HG02763 (cell line): Measurements from ENCODE around the gene VCX.
"Not testable (repeated sequence)": the region's sequence is repeated elsewhere in the genome, so short reads cannot be mapped to it uniquely, and the experiment has no call there.

ENCODE experiments used
- ATAC-seq: cut with Tn5 transposase; IDR thresholded peaks from one replicate; pipeline ENCODE4 v1.9.1; 2021; ENCODE audit warnings: mild to moderate bottlenecking, moderate library complexity; ENCODE audit not compliant: unreplicated experiment

Gene VCX

DNA sequence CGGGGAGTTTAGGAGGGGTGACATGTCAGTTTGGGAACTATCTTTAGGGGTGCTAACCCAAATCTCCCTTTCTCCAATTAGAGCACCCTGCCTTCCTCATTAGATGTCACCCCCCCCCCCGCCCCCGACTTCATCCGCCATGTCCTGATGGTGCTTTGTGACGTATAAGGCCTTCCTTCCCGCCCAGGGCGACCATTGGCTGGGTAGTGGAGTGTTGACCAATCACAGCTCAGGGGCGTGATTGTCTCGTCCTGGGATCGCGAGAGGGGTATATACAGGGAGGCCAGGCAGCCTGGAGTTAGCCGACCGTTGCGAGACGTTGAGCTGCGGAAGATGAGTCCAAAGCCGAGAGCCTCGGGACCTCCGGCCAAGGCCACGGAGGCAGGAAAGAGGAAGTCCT, at the start of gene VCX:
Gene VCX (plus strand): TSS at position 301 of the 400 bp plus-strand sequence. CDS start 33 bp downstream, at position 334.
- ATAC-seq, result not testable (repeated sequence)

DNA sequence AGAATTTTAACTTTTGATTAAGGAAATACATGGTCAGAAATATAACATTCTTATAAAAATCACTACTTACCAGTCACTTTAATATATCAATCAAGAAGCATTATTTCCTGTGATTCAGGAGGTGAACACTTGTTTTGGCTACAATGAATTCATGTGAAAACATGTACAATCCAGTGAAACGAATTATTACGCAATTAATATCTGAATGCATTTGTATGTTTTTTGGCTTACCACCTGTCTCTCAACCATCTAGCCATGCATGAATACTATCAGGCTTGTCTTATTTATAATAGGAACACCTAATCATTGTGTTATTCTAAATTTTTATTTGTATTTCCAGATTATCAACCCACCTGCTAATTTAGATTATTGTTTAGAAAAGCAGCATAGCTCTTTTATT, 44.6 kb upstream of the VCX start:
- ATAC-seq, result no peak

DNA sequence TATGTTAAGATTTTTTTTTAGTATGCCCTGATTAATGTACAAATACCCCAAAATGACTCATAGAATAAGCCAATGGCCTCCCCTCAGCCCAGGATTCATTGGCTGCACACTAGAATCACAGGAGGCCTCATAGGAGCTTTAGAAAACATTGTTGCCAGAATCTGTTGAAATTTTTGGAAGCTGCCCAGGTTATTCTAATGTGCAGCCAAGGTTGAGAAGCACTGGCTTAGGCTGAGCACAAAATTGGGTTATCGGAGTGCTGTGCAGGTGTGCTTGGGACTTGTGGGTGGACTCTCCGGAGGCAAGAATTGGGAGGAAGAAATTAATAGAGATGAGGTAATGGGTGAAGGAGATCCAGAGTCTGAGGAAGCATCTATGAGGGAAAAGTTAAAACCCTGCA, 41.3 kb upstream of the VCX start:
- ATAC-seq, result no peak

DNA sequence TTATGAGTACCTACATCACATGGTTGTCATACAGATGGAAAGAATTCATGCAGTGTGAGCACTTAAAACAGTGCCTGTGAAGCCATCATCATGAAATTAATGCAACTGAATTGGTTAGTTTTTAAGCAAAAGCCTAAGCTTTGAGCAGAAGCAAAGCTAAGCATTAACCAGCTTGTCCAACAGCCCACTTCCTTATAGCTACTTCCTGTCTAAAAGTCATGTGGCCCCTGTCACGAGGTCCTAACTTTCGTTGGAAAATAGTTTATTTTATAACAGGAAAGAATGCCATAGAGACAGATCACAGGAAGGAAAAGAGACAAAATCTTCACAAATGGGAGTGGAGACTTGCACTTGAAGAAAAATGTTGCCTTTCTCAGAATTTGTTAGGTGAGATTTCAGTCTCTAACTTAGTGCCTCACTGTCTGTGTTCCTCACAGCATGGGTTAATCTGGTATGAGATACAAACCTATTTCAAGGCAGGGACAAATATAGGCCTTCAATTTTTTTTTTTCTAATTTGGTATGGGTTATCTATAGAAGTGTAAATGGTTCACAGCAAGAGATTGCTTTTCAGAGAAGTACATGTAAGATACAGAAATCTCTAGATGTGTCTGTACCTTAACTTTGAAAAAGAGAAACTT, 27.7 kb upstream of the VCX start:
- ATAC-seq, result no peak

DNA sequence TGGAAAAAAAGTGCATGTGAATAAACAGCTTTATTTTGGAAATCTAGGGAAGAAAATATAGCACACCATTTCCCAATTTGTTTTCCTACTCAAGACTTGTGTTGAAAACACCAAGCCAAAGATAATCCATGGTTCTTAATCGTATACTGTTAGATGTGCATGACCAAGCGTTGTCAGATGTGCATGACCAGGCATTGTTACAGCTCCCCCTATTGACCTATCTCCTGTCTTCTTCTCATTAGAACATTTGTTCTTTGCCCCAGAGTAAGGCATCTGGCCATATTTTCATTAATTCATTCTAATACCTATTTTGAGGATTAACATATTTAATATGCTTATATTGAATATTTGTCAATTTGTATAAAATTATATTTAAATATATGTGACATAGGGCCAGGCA, 14.4 kb upstream of the VCX start:
- no peak for ATAC-seq

DNA sequence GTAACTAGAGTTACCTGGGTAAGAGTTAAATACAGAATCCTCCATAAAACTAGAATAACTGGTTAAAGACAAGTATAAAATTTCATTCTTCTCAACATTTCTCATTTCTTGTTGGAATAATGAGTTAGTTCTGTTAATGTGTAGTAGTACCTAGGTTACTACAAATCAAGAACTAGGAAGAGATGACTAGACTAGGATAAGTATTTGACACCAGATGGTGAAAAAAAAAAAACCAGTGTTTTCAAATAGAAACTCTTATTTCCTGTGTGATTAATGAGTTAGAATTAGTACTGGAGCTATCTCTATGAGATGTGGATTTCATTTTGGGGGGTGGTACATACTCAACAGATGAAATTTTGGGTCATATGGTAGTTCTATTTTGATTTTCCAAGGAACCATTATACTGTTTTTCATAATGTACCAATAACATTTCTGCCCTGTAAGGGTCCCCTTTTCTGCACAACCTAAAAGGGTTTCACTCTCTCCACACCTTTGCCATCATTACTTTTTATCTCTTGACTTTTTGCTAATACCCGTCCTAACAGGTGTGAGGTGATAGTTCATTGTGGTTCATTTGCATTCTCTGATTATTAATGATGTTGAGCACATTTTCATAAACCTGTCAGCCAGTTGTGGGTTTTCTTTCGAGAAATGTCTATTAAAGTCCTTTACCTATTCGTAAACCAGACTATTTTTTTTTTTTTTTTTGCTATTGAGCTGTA, 1.7 kb upstream of the VCX start:
- ATAC-seq, result no peak

DNA sequence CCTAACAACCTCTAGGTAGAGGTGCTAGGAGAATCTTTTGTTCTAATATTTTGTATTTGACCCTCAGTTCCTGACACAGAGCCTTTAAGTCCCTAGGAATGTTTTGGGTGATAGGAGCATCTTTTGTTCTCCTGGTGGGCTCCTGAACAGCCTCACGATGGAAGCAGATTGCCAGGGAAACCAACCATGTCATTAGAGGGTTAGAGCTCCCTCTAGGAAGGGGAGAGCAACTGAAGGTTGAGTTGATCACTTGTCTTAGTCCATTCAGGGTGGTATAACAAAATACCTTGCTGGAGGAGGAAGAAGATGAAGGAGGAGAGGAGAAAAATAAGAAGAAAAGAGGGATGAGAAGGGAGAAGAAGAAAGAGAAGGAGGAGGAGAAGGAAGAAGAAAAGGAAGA, 9.2 kb downstream of the VCX start:
- ATAC-seq, result no peak

DNA sequence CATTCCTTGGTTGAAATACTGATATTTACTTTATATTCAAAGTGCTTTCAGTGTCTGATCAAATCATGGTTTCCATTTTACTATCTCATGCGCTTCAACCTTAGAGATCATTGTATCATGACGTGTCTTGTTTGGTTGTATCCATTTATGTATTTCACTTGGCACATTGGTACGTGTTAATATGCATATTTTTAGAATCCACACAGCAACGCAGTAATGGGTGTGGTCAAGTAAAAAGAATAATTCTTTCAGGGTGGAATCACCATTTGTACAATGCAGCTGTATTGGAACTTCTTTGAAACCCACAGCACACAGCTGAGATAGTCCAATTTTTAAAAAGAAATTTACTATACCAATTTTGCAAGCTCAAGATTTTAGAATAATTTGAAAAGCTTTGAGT, 29.1 kb downstream of the VCX start:
- ATAC-seq, result no peak

DNA sequence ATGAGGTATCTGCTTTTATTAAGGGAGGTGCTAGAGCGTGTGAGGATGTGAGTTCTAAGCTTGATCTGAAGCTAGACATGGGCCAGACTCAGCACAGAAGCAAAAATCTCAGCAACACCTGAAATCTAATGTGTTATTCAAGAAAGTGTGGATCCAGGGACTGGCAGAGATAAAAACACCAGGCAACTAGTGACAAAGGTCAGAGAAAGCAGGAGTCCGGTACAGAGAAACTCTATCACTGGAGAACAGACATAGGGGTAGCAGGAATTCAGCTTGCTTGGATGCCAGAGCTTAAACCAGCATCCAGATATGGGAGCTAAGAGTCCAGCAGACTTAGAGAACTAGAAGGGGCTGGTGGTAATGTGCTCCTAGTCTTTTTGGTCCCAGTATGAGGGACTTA, 34.0 kb downstream of the VCX start:
- no peak for ATAC-seq

DNA sequence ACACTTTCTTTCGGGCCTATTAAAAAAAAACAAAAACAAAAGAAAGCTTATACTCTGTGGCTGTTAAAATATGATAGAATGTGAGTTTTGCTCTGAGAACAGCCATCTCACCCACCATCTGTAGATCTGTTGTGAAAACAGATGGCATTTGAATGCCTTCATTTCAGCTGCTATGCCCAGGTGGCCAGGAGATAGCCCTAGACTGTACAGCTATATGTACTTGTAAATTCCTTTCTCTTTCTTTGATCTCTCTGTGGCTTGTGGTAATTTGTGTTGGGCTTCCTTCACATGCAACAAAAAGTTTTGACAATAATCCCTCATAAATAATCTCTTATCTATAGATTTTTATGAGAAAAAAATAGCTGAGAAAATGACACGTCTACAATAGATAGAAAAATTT, 46.2 kb downstream of the VCX start:
- no peak for ATAC-seq

DNA sequence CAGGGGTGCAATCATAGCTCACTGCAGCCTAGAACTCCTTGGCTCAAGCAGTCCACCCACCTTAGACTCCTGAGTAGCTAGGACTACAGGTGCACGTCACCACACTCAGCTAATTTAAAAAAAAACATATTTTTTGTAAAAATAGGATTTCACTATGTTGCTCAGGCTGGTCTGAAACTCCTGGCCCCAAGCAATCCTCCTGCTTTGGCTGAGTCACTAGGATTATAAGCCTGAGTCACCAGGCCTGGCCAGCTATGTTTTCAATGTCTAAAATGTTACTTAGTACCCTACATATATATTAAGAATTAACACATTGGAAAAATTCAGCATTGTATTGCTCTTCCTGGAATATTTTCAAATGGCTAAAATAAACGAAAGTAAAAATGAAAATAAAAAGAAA, 46.7 kb downstream of the VCX start:
- no peak for ATAC-seq

DNA sequence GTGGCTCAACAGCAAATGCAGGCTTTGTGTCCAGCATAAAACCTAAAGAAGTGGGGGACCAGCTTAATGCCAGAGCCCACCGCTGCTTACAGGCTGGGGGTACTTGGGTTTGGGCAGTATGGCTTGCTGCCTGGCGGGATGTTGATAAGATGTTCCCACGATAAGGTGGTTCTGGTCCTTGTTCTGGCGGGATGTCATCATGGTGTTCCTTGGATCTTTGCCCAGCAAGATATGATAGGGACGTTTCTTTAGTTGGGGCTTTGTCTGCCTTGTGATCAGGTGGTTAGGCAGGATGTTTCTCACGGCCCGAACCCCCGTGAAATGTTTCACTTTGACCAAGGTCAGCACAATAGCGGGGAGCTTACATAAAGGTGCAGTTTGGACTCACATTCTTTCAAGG, 49.0 kb downstream of the VCX start:
- ATAC-seq, result no peak
